BLaER1 (cell line): ENCODE data around the gene VWA2.

ENCODE experiments used
- H3K27ac ChIP-seq: shearing (Covaris generic); formaldehyde crosslinking; 2 replicates; pipeline ENCODE4 v1.8.1; 2022
- H3K27me3 ChIP-seq: shearing (Covaris generic); formaldehyde crosslinking; 2 replicates; pipeline ENCODE4 v1.8.1; 2022
- H3K36me3 ChIP-seq: shearing (Covaris generic); formaldehyde crosslinking; 2 replicates; pipeline ENCODE4 v1.8.1; 2022
- H3K4me1 ChIP-seq: shearing (Covaris generic); formaldehyde crosslinking; 2 replicates; pipeline ENCODE4 v1.8.1; 2022
- H3K4me2 ChIP-seq: shearing (Covaris generic); formaldehyde crosslinking; 2 replicates; pipeline ENCODE4 v1.8.1; 2022
- H3K4me3 ChIP-seq: shearing (Covaris generic); formaldehyde crosslinking; 2 replicates; pipeline ENCODE4 v1.8.1; 2022
- H3K9ac ChIP-seq: shearing (Covaris generic); formaldehyde crosslinking; 2 replicates; pipeline ENCODE4 v1.8.1; 2022
- H3K9me3 ChIP-seq: shearing (Covaris generic); formaldehyde crosslinking; 2 replicates; pipeline ENCODE4 v1.8.1; 2022
- H4K20me1 ChIP-seq: shearing (Covaris generic); formaldehyde crosslinking; 2 replicates; pipeline ENCODE4 v1.8.1; 2022
- Cebpa-rat ChIP-seq: shearing (Covaris generic); IDR thresholded peaks from 2 replicates; pipeline ENCODE4 v1.8.1; 2022

Gene VWA2

GRCh38 chr10:114281461-114281860, 42.4 kb downstream of the VWA2 start:
- no peaks in the 10 kb centered on the region for H3K27me3 ChIP-seq

GRCh38 chr10:114282526-114282925, 43.5 kb downstream of the VWA2 start:
- Histone ChIP-seq H3K4me3 (no peak overlapping the region), H3K9me3 (no peaks in the 10 kb centered on the region), H3K27me3 (no peaks in the 10 kb centered on the region), H3K4me2 (no peak overlapping the region), H3K4me1 (peaks cover 16% of the 10 kb centered on the region), H3K27ac (no peak overlapping the region), H3K36me3 (no peaks in the 10 kb centered on the region), H3K9ac (no peak overlapping the region), H4K20me1 (no peaks in the 10 kb centered on the region)
- no peak for TF ChIP-seq Cebpa-rat

More at GRCh38 chr10:114281461-114281860, 42.4 kb downstream of the VWA2 start:
- no peak for TF ChIP-seq Cebpa-rat
- no peak overlapping the region for H3K4me3 ChIP-seq
- no peaks in the 10 kb centered on the region for H3K36me3 ChIP-seq
- no peaks in the 10 kb centered on the region for H3K9me3 ChIP-seq
- H4K20me1 ChIP-seq = no peaks in the 10 kb centered on the region
- peaks cover 16% of the 10 kb centered on the region for H3K4me1 ChIP-seq
- no peak overlapping the region for H3K9ac ChIP-seq
- no peak overlapping the region for H3K4me2 ChIP-seq
- no peak overlapping the region for H3K27ac ChIP-seq

GRCh38 chr10:114283091-114283490, 44.0 kb downstream of the VWA2 start:
- Histone ChIP-seq H3K9me3 (no peaks in the 10 kb centered on the region), H3K36me3 (no peaks in the 10 kb centered on the region), H4K20me1 (no peaks in the 10 kb centered on the region), H3K27ac (no peak overlapping the region), H3K4me2 (no peak overlapping the region), H3K9ac (no peak overlapping the region), H3K27me3 (no peaks in the 10 kb centered on the region), H3K4me1 (peaks cover 19% of the 10 kb centered on the region), H3K4me3 (no peak overlapping the region)
- no peak for TF ChIP-seq Cebpa-rat

DNA sequence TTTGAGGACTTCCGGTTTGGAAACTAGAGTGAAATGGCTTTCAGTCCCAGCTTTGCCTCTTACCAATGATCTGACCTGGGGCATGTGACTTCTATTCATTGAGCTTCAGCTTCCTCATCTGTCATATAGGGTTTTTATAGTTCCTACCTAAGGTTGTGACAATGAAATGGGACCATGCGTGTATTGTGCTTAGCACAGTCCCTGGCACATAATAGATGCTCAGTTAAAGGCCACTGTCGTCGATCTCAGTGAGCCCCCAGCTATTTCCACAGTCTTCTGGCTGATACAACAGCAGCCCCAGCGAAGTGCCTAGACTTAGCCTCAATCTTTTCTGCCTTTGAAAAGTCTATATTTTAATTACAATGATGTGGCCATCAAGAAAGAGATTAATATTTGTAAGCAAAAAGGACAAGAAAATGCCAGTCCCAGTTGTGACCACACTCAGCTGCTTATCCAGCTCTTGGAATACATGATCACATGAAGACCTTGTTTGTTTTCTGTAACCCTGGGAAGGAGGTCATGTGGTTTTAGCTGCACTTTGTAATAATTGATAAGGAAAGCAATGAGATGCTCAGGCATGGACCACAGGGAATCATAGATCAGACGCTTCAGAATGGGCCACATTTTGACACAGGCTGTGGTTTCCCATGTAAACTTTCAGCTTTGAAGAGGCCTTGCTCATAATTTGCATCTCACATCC, 44.6 kb downstream of the VWA2 start:
- H3K4me2 ChIP-seq = peak overlapping the region; percentile 48
- peaks cover 25% of the 10 kb centered on the region for H3K4me1 ChIP-seq
- no peaks in the 10 kb centered on the region for H4K20me1 ChIP-seq
- H3K27me3 ChIP-seq = no peaks in the 10 kb centered on the region
- H3K27ac ChIP-seq = no peak overlapping the region
- TF ChIP-seq Cebpa-rat = no peak
- no peak overlapping the region for H3K9ac ChIP-seq
- H3K4me3 ChIP-seq = no peak overlapping the region
- no peaks in the 10 kb centered on the region for H3K9me3 ChIP-seq
- no peaks in the 10 kb centered on the region for H3K36me3 ChIP-seq

DNA sequence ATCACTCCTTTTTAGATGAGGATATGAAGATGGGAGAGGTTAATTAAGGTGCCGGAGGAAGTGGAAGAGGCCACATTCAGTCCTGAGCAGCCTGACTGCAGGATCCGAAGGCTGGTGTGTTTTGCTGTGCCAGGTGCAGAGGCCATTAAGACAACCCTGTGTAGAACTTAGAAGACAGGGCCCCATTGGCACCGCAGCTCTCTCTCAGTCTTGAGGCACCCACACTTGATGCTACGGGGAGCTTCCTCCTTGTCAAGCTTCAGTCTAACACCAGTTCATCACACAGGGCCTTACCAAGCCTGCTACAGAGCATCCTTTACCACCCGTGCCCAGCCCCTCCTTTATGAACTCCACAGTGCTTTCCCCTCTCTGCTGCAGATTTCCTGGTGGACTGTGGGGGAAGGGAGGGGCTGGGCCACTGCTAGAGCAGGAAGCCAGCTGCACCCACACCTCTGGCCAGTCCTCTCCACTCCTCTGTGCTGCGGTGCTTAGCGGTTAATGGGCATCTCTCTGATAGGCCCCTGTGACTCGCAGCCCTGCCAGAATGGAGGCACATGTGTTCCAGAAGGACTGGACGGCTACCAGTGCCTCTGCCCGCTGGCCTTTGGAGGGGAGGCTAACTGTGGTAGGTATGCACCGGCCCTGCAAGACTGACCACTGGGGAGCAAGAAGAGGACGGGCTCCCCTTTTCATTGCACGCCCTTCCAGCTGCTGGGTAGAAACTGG, 45.5 kb downstream of the VWA2 start:
- Histone ChIP-seq H3K27ac (peak overlapping the region; percentile 12; the same call in 1 of the 2 replicates), H3K9me3 (peaks cover 3% of the 10 kb centered on the region), H3K36me3 (no peaks in the 10 kb centered on the region), H3K4me1 (peaks cover 33% of the 10 kb centered on the region), H3K4me3 (no peak overlapping the region), H3K9ac (no peak overlapping the region), H3K4me2 (peak overlapping the region; percentile 48), H4K20me1 (no peaks in the 10 kb centered on the region), H3K27me3 (no peaks in the 10 kb centered on the region)
- TF ChIP-seq Cebpa-rat = no peak

DNA sequence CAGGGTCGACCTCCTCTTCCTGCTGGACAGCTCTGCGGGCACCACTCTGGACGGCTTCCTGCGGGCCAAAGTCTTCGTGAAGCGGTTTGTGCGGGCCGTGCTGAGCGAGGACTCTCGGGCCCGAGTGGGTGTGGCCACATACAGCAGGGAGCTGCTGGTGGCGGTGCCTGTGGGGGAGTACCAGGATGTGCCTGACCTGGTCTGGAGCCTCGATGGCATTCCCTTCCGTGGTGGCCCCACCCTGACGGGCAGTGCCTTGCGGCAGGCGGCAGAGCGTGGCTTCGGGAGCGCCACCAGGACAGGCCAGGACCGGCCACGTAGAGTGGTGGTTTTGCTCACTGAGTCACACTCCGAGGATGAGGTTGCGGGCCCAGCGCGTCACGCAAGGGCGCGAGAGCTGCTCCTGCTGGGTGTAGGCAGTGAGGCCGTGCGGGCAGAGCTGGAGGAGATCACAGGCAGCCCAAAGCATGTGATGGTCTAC, 46.9 kb downstream of the VWA2 start:
- peaks cover 17% of the 10 kb centered on the region for H3K9me3 ChIP-seq
- no peak overlapping the region for H3K27ac ChIP-seq
- no peak overlapping the region for H3K4me3 ChIP-seq
- no peaks in the 10 kb centered on the region for H3K36me3 ChIP-seq
- no peak overlapping the region for H3K9ac ChIP-seq
- H3K27me3 ChIP-seq = no peaks in the 10 kb centered on the region
- TF ChIP-seq Cebpa-rat = no peak
- peaks cover 37% of the 10 kb centered on the region for H3K4me1 ChIP-seq
- H3K4me2 ChIP-seq = no peak overlapping the region
- H4K20me1 ChIP-seq = no peaks in the 10 kb centered on the region

GRCh38 chr10:114286921-114287320, 47.9 kb downstream of the VWA2 start:
- H3K9ac ChIP-seq = no peak overlapping the region
- no peak overlapping the region for H3K27ac ChIP-seq
- H3K36me3 ChIP-seq = no peaks in the 10 kb centered on the region
- no peak overlapping the region for H3K4me3 ChIP-seq
- H3K27me3 ChIP-seq = no peaks in the 10 kb centered on the region
- H3K4me1 ChIP-seq = peaks cover 46% of the 10 kb centered on the region
- no peaks in the 10 kb centered on the region for H4K20me1 ChIP-seq
- H3K9me3 ChIP-seq = peaks cover 24% of the 10 kb centered on the region
- no peak overlapping the region for H3K4me2 ChIP-seq
- TF ChIP-seq Cebpa-rat = no peak

GRCh38 chr10:114288424-114289095, 49.5 kb downstream of the VWA2 start:
- no peak overlapping the region for H3K9ac ChIP-seq
- no peak overlapping the region for H3K4me3 ChIP-seq
- TF ChIP-seq Cebpa-rat = no peak
- H4K20me1 ChIP-seq = no peaks in the 10 kb centered on the region
- H3K9me3 ChIP-seq = peaks cover 27% of the 10 kb centered on the region
- no peaks in the 10 kb centered on the region for H3K36me3 ChIP-seq
- H3K4me1 ChIP-seq = peaks cover 62% of the 10 kb centered on the region
- H3K4me2 ChIP-seq = peak overlapping the region; percentile 69
- no peaks in the 10 kb centered on the region for H3K27me3 ChIP-seq
- peak overlapping the region; percentile 44 for H3K27ac ChIP-seq

GRCh38 chr10:114289096-114289436, 50.0 kb downstream of the VWA2 start:
- H3K4me2 ChIP-seq = peak overlapping the region; percentile 69
- H3K9me3 ChIP-seq = peaks cover 27% of the 10 kb centered on the region
- no peaks in the 10 kb centered on the region for H3K36me3 ChIP-seq
- peak overlapping the region; percentile 44; the same call in 1 of the 2 replicates for H3K27ac ChIP-seq
- peaks cover 63% of the 10 kb centered on the region for H3K4me1 ChIP-seq
- no peaks in the 10 kb centered on the region for H4K20me1 ChIP-seq
- H3K9ac ChIP-seq = no peak overlapping the region
- H3K27me3 ChIP-seq = no peaks in the 10 kb centered on the region
- no peak for TF ChIP-seq Cebpa-rat
- H3K4me3 ChIP-seq = no peak overlapping the region

- H3K4me3 ChIP-seq = no peak overlapping the region
- H3K4me2 ChIP-seq = no peak overlapping the region
- H3K9me3 ChIP-seq = peaks cover 27% of the 10 kb centered on the region
- H3K4me1 ChIP-seq = peaks cover 58% of the 10 kb centered on the region
- H3K27ac ChIP-seq = no peak overlapping the region
- H4K20me1 ChIP-seq = no peaks in the 10 kb centered on the region
- TF ChIP-seq Cebpa-rat = no peak
- H3K9ac ChIP-seq = no peak overlapping the region
- H3K36me3 ChIP-seq = no peaks in the 10 kb centered on the region
- no peaks in the 10 kb centered on the region for H3K27me3 ChIP-seq
These were observed 51.0 kb downstream of the VWA2 start for GRCh38 chr10:114290038-114290437.
